Measurements from ENCODE around the gene MPP1. TPM values are rescaled to one million over a fixed set of nuclear protein-coding genes. Genes with fewer than 3 reads are reported as not detected.

Gene MPP1
- total RNA-seq, 6 experiments from 2014 or later, result 17.0 to 22.7 (median 20.5) TPM

GRCh38 chrX:154742613-154743012 lies 62.7 kb downstream of the MPP1 start:
- TF ChIP-seq CTCF (IDR thresholded peaks at IDR 0.05), result no peak
- no peak for DNase-seq
- Mint-ChIP-seq H3K9me3 (no peaks in the 10 kb centered on the region), H3K27me3 (ENCODE audit: insufficient read depth) (no peaks in the 10 kb centered on the region), H3K27ac (no peak overlapping the region), H3K4me3 (no peak overlapping the region), H3K36me3 (ENCODE audit: low read depth) (no peaks in the 10 kb centered on the region), H3K4me1 (ENCODE audit: low read depth) (peaks cover 11% of the 10 kb centered on the region)

- H3K4me3 Mint-ChIP-seq, result no peak overlapping the region
Observed at GRCh38 chrX:154739952-154740465, 65.3 kb downstream of the MPP1 start.

GRCh38 chrX:154738011-154738738 lies 67.1 kb downstream of the MPP1 start:
- peak; percentile 68 for DNase-seq

More at GRCh38 chrX:154739952-154740465, 65.3 kb downstream of the MPP1 start:
- H3K27me3 Mint-ChIP-seq (ENCODE audit: insufficient read depth), result no peaks in the 10 kb centered on the region; the same call in 1 of the 2 replicates
- peaks cover 37% of the 10 kb centered on the region for H3K4me1 Mint-ChIP-seq (ENCODE audit: low read depth)
- no peaks in the 10 kb centered on the region for H3K36me3 Mint-ChIP-seq (ENCODE audit: low read depth)
- H3K9me3 Mint-ChIP-seq, result no peaks in the 10 kb centered on the region
- no peak overlapping the region for H3K27ac Mint-ChIP-seq
- no peak for TF ChIP-seq CTCF (IDR thresholded peaks at IDR 0.05)
- DNase-seq, result no peak

GRCh38 chrX:154737136-154737535 lies 68.1 kb downstream of the MPP1 start:
- no peak for DNase-seq
- no peak overlapping the region for H3K27ac Mint-ChIP-seq
- H3K4me3 Mint-ChIP-seq, result no peak overlapping the region
- H3K27me3 Mint-ChIP-seq (ENCODE audit: insufficient read depth), result no peaks in the 10 kb centered on the region; the same call in 1 of the 2 replicates
- no peaks in the 10 kb centered on the region for H3K36me3 Mint-ChIP-seq (ENCODE audit: low read depth)
- no peaks in the 10 kb centered on the region for H3K9me3 Mint-ChIP-seq
- TF ChIP-seq CTCF (IDR thresholded peaks at IDR 0.05), result no peak
- H3K4me1 Mint-ChIP-seq (ENCODE audit: low read depth), result peaks cover 66% of the 10 kb centered on the region

More at GRCh38 chrX:154738011-154738738, 67.1 kb downstream of the MPP1 start:
- no peaks in the 10 kb centered on the region; the same call in 1 of the 2 replicates for H3K27me3 Mint-ChIP-seq (ENCODE audit: insufficient read depth)
- no peaks in the 10 kb centered on the region for H3K36me3 Mint-ChIP-seq (ENCODE audit: low read depth)
- TF ChIP-seq CTCF (IDR thresholded peaks at IDR 0.05), result no peak
- peaks cover 55% of the 10 kb centered on the region for H3K4me1 Mint-ChIP-seq (ENCODE audit: low read depth)
- no peak overlapping the region for H3K4me3 Mint-ChIP-seq
- H3K27ac Mint-ChIP-seq, result peak overlapping the region; percentile 52
- H3K9me3 Mint-ChIP-seq, result no peaks in the 10 kb centered on the region

GRCh38 chrX:154735695-154736393 lies 69.4 kb downstream of the MPP1 start:
- DNase-seq, result peak; percentile 74
- TF ChIP-seq CTCF (IDR thresholded peaks at IDR 0.05), result no peak
- H3K4me1 Mint-ChIP-seq (ENCODE audit: low read depth), result peaks cover 73% of the 10 kb centered on the region
- no peaks in the 10 kb centered on the region; the same call in 1 of the 2 replicates for H3K27me3 Mint-ChIP-seq (ENCODE audit: insufficient read depth)
- peak overlapping the region; percentile 89 for H3K27ac Mint-ChIP-seq
- peak overlapping the region; percentile 59 for H3K4me3 Mint-ChIP-seq
- no peaks in the 10 kb centered on the region for H3K9me3 Mint-ChIP-seq
- no peaks in the 10 kb centered on the region for H3K36me3 Mint-ChIP-seq (ENCODE audit: low read depth)

Data from HFFc6 (cell line).